ENCODE results near the gene KATNIP. TPM values are rescaled to one million over a fixed set of nuclear protein-coding genes. Genes with fewer than 3 reads are reported as not detected.

Gene KATNIP
- total and polyA plus RNA-seq, 2 of the 13 experiments (the other 11 are each of a cell fraction or from before 2014, with no cell fraction given), result 9.7 to 12.0 TPM

GRCh38 chr16:27549464-27549745 is 539 bp upstream of the KATNIP start:
- intact Hi-C loops (cut with micrococcal nuclease; ENCODE audit: unreplicated experiment), result no loop called here
- Histone ChIP-seq H3K27ac (ENCODE audit: extremely low read length, insufficient read depth, low read length) (peak overlapping the region; percentile 41), H3K36me3 (replicated peaks in 1 of 2; ENCODE audit: control insufficient read depth in 1 of 2, insufficient read depth in 2 of 2, low read length in 2 of 2) (peaks cover 10 to 17% of the 10 kb centered on the region in 2 experiments), H3K9ac (ENCODE audit: insufficient read depth, low read depth, low read length) (peak overlapping the region; percentile 87), H3K79me2 (ENCODE audit: insufficient read depth, low read length) (peaks cover 36% of the 10 kb centered on the region), H3K27me3 (ENCODE audit: control insufficient read depth in 1 of 2, insufficient read depth in 2 of 2, low read length in 2 of 2) (no peaks in the 10 kb centered on the region; a peak in 1 of 5 replicates), H3K4me3 (replicated peaks in 1 of 3; ENCODE audit: insufficient read depth in 1 of 3, low read depth in 2 of 3, low read length in 3 of 3) (peak overlapping the region; percentile 85 to 98 (median 94)), H4K20me1 (ENCODE audit: insufficient read depth, low read length) (peaks cover 13% of the 10 kb centered on the region), H2AFZ (ENCODE audit: low read length) (no peak overlapping the region), H3K9me3 (ENCODE audit: low read length) (no peaks in the 10 kb centered on the region), H3K4me2 (ENCODE audit: low read depth, low read length) (peak overlapping the region; percentile 84), H3K4me1 (ENCODE audit: insufficient read depth, low read length) (peaks cover 34% of the 10 kb centered on the region)
- ChIA-PET CTCF (ENCODE audit: low intra/inter-chr PET ratio, low total read pairs) (no interaction called here), POLR2A (interaction anchor here (0.7 to 1.9 kb wide), 14 partner anchors 8 to 346 kb away, joined by 3 to 36 read pairs (median 5); partner anchors contain the start of gene KDM8)
- WGBS (ENCODE audit: low lambda C conversion rate), result 1% methylated on average over 9 of the region's 21 CpGs
- DNase-seq (ENCODE audit: low spot score) (no peak), ATAC-seq (peak; percentile 77), FAIRE-seq (no peak)
- no TSS peak for BruUV-seq (replicated peaks)
- in situ Hi-C loops (cut with HindIII; ENCODE audit: extremely low pct_ligation_motif_present, low pct_unique_long_range_greater_than_20kb), result no loop called here
- no peak for TF ChIP-seq ZBTB38 (CRISPR knock-in tag; IDR thresholded peaks at IDR 0.05)
- no peak for TF ChIP-seq ZFP90 (CRISPR knock-in tag; IDR thresholded peaks at IDR 0.05; ENCODE audit: borderline replicate concordance)
- no peak for TF ChIP-seq HNF1A (IDR thresholded peaks at IDR 0.05; ENCODE audit: low read depth)
- TF ChIP-seq HNF1A (CRISPR knock-in tag; IDR thresholded peaks at IDR 0.05; ENCODE audit: borderline replicate concordance), result no peak
- TF ChIP-seq BRCA1 (CRISPR knock-in tag; IDR thresholded peaks at IDR 0.05), result 0 out of 2 replicates have a peak, but pooled peaks have one; percentile 22
- TF ChIP-seq SKIL (CRISPR knock-in tag; IDR thresholded peaks at IDR 0.05; ENCODE audit: borderline replicate concordance), result no peak
- no peak for TF ChIP-seq SPEN (CRISPR knock-in tag; IDR thresholded peaks at IDR 0.05; ENCODE audit: low read depth)
- TF ChIP-seq KLF16 (CRISPR knock-in tag; IDR thresholded peaks at IDR 0.05), result no peak
- TF ChIP-seq PRDM10 (CRISPR knock-in tag; IDR thresholded peaks at IDR 0.05; ENCODE audit: low read depth), result no peak
- TF ChIP-seq SIX4 (CRISPR knock-in tag; IDR thresholded peaks at IDR 0.05), result no peak
- no peak for TF ChIP-seq ZNF362 (CRISPR knock-in tag; IDR thresholded peaks at IDR 0.05; ENCODE audit: borderline replicate concordance)
- no peak for TF ChIP-seq YEATS2 (CRISPR knock-in tag; IDR thresholded peaks at IDR 0.05; ENCODE audit: borderline replicate concordance)
- no peak for TF ChIP-seq SMC3 (IDR thresholded peaks at IDR 0.05; ENCODE audit: low read length)
- TF ChIP-seq DNMT3B (CRISPR knock-in tag; conservative IDR thresholded peaks at IDR 0.05), result no peak

Data from HepG2 (cell line).